Smooth muscle cell (in vitro differentiated cells): ENCODE results near the gene IL9. TPM values are rescaled to one million over a fixed set of nuclear protein-coding genes. Genes with fewer than 3 reads are reported as not detected.

Experiments
- DNase-seq: peaks from one replicate; lab custom pipeline; 2025; ENCODE audit not compliant: unreplicated experiment; lab: John Stamatoyannopoulos, UW
- H2AFZ ChIP-seq: fragments of 200-600 bp; sonication (generic); 2 replicates; pipeline ENCODE4 v1.6.0; 2016; ENCODE audit warnings: antibody characterized with exemption, low read depth, mild to moderate bottlenecking
- H3F3A ChIP-seq: fragments of 200-600 bp; sonication (generic); 2 replicates; pipeline ENCODE4 v1.6.0; 2017; ENCODE audit warnings: antibody characterized with exemption, low read depth
- H3K27ac ChIP-seq: fragments of 200-600 bp; sonication (generic); 2 replicates; pipeline ENCODE4 v1.5.1; 2016; ENCODE audit warnings: low read depth, mild to moderate bottlenecking
- H3K27me3 ChIP-seq: fragments of 200-600 bp; sonication (generic); 2 replicates; pipeline ENCODE4 v1.6.1; 2016; ENCODE audit warnings: low read depth, mild to moderate bottlenecking
- H3K36me3 ChIP-seq: fragments of 200-600 bp; sonication (generic); 2 replicates; pipeline ENCODE4 v1.5.1; 2016; ENCODE audit warnings: low read depth
- H3K4me1 ChIP-seq: fragments of 200-600 bp; sonication (generic); 2 replicates; pipeline ENCODE4 v1.5.1; 2016; ENCODE audit warnings: low read depth
- H3K4me2 ChIP-seq: fragments of 200-600 bp; sonication (generic); 2 replicates; pipeline ENCODE4 v1.6.0; 2016; ENCODE audit warnings: mild to moderate bottlenecking
- H3K4me3 ChIP-seq: fragments of 200-600 bp; sonication (generic); 2 replicates; pipeline ENCODE4 v1.5.1; 2016; ENCODE audit warnings: mild to moderate bottlenecking
- H3K79me2 ChIP-seq: fragments of 200-600 bp; sonication (generic); 2 replicates; pipeline ENCODE4 v1.6.0; 2016; ENCODE audit warnings: low read depth, mild to moderate bottlenecking
- H3K9ac ChIP-seq: fragments of 200-600 bp; sonication (generic); 2 replicates; pipeline ENCODE4 v1.6.0; 2016; ENCODE audit warnings: low read depth
- H3K9me3 ChIP-seq: fragments of 200-600 bp; sonication (generic); replicated peaks from 2 replicates; pipeline ENCODE4 v1.5.1; 2016; ENCODE audit warnings: low read depth
- H4K20me1 ChIP-seq: fragments of 200-600 bp; sonication (generic); 2 replicates; pipeline ENCODE4 v1.6.0; 2016; ENCODE audit warnings: low read depth
- WGBS: methylation state at CpG from one replicate; pipeline ENCODE4 v1.1.7; 2016; ENCODE audit warnings: low lambda C conversion rate; 5-methylcytosine and 5-hydroxymethylcytosine counted together
- polyA plus RNA-seq: library from polyadenylated mRNA; unstranded; fragments of >200 nt; fragmentation: Nextera tagmentation; extraction: Ambion mirVana; gene quantifications from 2 replicates; pipeline ENCODE4 v1.2.1, GENCODE V29; 2016
- total RNA-seq: library from RNA; depleted of rRNA; stranded (reverse); fragments of >200 nt; gene quantifications from 2 replicates; pipeline ENCODE4 v1.2.3, GENCODE V29; 2014
- TF ChIP-seq, protein P1 (sequence below): fragments of 200-600 bp; sonication (generic); IDR thresholded peaks from 2 replicates; pipeline ENCODE4 v1.5.1; 2017; ENCODE audit warnings: borderline replicate concordance, mild to moderate bottlenecking, antibody characterized with exemption; ENCODE audit not compliant: insufficient read depth, poor library complexity, severe bottlenecking

The IL9 gene
- total and polyA plus RNA-seq, 2 experiments from 2014 or later: not detected

DNA sequence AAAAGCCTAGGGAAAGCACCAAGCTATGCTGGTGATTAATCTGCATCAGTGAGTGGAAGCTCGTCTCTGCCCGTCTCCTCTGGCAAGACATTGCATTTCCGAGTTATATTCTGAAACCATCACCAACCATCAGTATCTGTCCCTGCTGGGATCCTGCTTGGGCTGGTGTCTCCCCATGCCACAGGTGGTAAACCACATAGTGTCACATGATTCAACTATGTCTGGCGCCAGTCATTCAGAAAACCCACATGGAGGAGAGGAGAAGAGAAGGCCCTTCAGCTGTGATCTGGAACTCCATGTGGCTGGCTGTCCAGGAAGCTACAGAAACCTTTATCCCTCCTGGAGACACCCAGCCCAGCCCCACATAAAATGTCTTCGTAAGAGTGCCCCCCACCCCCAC lies 4.8 kb downstream of the IL9 start:
- no peak overlapping the region for H3K9ac ChIP-seq
- DNase-seq: no peak
- no peaks in the 10 kb centered on the region for H3K79me2 ChIP-seq
- peaks cover 17% of the 10 kb centered on the region for H3K27me3 ChIP-seq
- no peak overlapping the region for H3K4me2 ChIP-seq
- H3K4me3 ChIP-seq: no peak overlapping the region
- H3F3A ChIP-seq: peaks cover 5% of the 10 kb centered on the region
- H2AFZ ChIP-seq: no peak overlapping the region
- no peaks in the 10 kb centered on the region for H4K20me1 ChIP-seq
- WGBS: 86% methylated on average over 5 of the region's 5 CpGs
- H3K36me3 ChIP-seq: no peaks in the 10 kb centered on the region
- TF ChIP-seq, protein P1, sequence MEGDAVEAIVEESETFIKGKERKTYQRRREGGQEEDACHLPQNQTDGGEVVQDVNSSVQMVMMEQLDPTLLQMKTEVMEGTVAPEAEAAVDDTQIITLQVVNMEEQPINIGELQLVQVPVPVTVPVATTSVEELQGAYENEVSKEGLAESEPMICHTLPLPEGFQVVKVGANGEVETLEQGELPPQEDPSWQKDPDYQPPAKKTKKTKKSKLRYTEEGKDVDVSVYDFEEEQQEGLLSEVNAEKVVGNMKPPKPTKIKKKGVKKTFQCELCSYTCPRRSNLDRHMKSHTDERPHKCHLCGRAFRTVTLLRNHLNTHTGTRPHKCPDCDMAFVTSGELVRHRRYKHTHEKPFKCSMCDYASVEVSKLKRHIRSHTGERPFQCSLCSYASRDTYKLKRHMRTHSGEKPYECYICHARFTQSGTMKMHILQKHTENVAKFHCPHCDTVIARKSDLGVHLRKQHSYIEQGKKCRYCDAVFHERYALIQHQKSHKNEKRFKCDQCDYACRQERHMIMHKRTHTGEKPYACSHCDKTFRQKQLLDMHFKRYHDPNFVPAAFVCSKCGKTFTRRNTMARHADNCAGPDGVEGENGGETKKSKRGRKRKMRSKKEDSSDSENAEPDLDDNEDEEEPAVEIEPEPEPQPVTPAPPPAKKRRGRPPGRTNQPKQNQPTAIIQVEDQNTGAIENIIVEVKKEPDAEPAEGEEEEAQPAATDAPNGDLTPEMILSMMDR: no peak
- no peaks in the 10 kb centered on the region for H3K9me3 ChIP-seq
- no peaks in the 10 kb centered on the region for H3K4me1 ChIP-seq
- no peak overlapping the region for H3K27ac ChIP-seq

DNA sequence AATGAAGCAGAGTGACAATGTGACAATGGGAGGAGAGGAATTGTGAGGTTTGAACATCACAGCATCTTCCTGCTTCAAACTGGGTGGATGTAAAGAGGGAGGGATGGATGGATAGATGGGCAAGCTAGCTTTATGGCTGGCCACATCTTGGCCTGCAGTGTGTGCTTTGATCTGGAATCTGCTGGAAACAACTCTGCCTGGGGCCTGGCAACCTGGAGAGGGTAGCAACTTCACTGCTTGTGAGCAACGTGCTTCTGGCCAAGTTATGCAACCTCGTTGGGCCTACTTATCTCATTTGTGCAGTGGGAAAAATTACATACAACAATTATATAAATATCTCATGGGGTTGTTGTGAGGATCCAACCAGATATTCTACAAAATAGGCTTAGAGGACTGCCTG lies 5.3 kb downstream of the IL9 start:
- H2AFZ ChIP-seq: no peak overlapping the region
- no peak overlapping the region for H3K9ac ChIP-seq
- H3K4me2 ChIP-seq: no peak overlapping the region
- 68% methylated on average over 2 of the region's 2 CpGs for WGBS
- H3K4me1 ChIP-seq: no peaks in the 10 kb centered on the region
- no peaks in the 10 kb centered on the region for H3K36me3 ChIP-seq
- no peaks in the 10 kb centered on the region for H3K9me3 ChIP-seq
- no peak overlapping the region for H3K27ac ChIP-seq
- TF ChIP-seq, protein P1: no peak
- H3K4me3 ChIP-seq: no peak overlapping the region
- H3K27me3 ChIP-seq: peaks cover 17% of the 10 kb centered on the region
- no peaks in the 10 kb centered on the region for H3K79me2 ChIP-seq
- no peak for DNase-seq
- H3F3A ChIP-seq: peaks cover 5% of the 10 kb centered on the region
- no peaks in the 10 kb centered on the region for H4K20me1 ChIP-seq

DNA sequence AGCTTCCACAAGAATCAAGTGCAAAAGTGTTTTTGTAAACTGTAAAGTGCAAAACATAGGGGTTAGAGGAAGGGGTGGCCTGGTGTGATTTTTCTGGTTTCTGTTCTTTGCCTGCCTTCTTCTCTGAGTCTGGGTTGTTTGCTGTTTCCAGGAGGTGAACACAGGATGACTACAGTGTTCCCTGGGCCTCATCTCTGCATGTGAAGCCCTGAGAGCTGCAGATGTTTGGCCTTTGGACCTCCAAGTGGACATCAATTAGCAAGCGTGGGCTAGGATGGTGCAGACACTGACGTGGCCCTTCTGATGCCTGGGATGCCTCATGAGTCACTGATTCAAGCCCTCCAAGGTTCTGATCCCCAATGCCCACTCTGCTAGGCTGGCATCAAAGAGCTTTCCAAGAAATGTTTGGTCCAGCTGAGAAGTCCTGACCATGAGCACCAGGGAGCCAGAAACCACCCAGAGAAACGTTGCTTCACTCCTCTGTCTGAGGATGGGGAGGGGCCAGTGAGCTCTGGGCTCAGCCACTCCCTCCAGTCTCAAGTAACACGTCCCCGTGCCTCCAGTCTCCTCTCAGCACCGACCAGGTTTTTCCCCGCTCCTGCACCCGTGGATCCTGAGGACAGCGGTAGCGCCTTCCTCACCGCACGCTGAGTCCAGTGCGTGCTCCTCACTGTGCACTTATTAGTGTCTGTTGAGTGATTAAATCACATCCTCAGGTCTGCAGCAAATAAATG lies 7.6 kb downstream of the IL9 start:
- H3K27me3 ChIP-seq: peaks cover 31% of the 10 kb centered on the region
- peak overlapping the region; percentile 73 for H3K4me2 ChIP-seq
- no peaks in the 10 kb centered on the region for H4K20me1 ChIP-seq
- H3F3A ChIP-seq: peaks cover 5% of the 10 kb centered on the region
- TF ChIP-seq, protein P1: no peak
- no peak overlapping the region for H2AFZ ChIP-seq
- peak; percentile 15 for DNase-seq
- 39% methylated on average over 13 of the region's 13 CpGs for WGBS
- no peaks in the 10 kb centered on the region for H3K36me3 ChIP-seq
- H3K9ac ChIP-seq: no peak overlapping the region
- H3K9me3 ChIP-seq: no peaks in the 10 kb centered on the region
- no peak overlapping the region for H3K27ac ChIP-seq
- H3K4me1 ChIP-seq: no peaks in the 10 kb centered on the region
- H3K79me2 ChIP-seq: no peaks in the 10 kb centered on the region
- no peak overlapping the region for H3K4me3 ChIP-seq

DNA sequence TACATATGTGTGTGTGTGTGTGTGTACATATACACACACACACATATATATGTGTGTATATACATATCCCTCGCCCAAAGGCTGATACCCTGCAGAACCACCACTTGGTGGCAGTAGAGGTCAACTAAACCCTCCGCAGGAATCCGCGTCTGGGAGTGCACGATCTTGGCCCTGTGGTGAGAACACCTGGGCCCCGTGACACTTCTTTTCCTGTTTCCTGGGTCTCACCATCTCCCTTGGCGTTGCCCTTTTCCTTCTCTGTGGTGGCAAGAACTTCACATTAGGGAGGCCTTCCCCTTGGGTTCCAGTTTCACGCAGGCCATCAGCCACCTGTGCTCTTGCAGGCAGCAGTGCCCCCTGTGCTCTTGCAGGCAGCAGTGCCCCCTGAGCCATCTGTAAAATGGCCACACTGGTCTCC lies 8.2 kb downstream of the IL9 start:
- H3F3A ChIP-seq: peaks cover 5% of the 10 kb centered on the region
- TF ChIP-seq, protein P1: peak; percentile 86
- H3K4me2 ChIP-seq: peak overlapping the region; percentile 73
- DNase-seq: peak; percentile 11
- no peaks in the 10 kb centered on the region for H3K36me3 ChIP-seq
- H3K27me3 ChIP-seq: peaks cover 37% of the 10 kb centered on the region
- H3K27ac ChIP-seq: no peak overlapping the region
- H3K9ac ChIP-seq: no peak overlapping the region
- H3K9me3 ChIP-seq: no peaks in the 10 kb centered on the region
- no peak overlapping the region for H3K4me3 ChIP-seq
- H3K4me1 ChIP-seq: no peaks in the 10 kb centered on the region
- no peaks in the 10 kb centered on the region for H3K79me2 ChIP-seq
- no peaks in the 10 kb centered on the region for H4K20me1 ChIP-seq
- no peak overlapping the region for H2AFZ ChIP-seq
- 9% methylated on average over 8 of the region's 8 CpGs for WGBS
